Activated naive CD8-positive, alpha-beta T cell treated with anti-CD3 and anti-CD28 coated beads, Interleukin-2, amount 50 U/mL, for 16 hours (primary cell): ENCODE results near the gene NBPF3.
"Not testable (repeated sequence)": the region's sequence is repeated elsewhere in the genome, so short reads cannot be mapped to it uniquely, and the experiment has no call there.

ENCODE experiments used
- DNase-seq: peaks from one replicate; pipeline ENCODE4 v3.0.0-alpha.2; 2020; ENCODE audit warnings: low read depth, low spot score

The NBPF3 gene

GRCh38 chr1:21518774-21519455, 79.0 kb downstream of the NBPF3 start:
- DNase-seq: no peak

GRCh38 chr1:21519486-21520070, 79.6 kb downstream of the NBPF3 start:
- DNase-seq: not testable (repeated sequence)

GRCh38 chr1:21520899-21521716, 81.2 kb downstream of the NBPF3 start:
- no peak for DNase-seq

GRCh38 chr1:21521717-21522060, 81.8 kb downstream of the NBPF3 start:
- DNase-seq: no peak

- no peak for DNase-seq
Observed at GRCh38 chr1:21522525-21523038, 82.6 kb downstream of the NBPF3 start.

GRCh38 chr1:21523297-21523813, 83.4 kb downstream of the NBPF3 start:
- DNase-seq: no peak

GRCh38 chr1:21524220-21524619, 84.3 kb downstream of the NBPF3 start:
- DNase-seq: no peak

GRCh38 chr1:21524686-21525339, 84.9 kb downstream of the NBPF3 start:
- no peak for DNase-seq

GRCh38 chr1:21525340-21525717, 85.4 kb downstream of the NBPF3 start:
- DNase-seq: no peak

- DNase-seq: no peak
Observed at GRCh38 chr1:21526441-21526840, 86.5 kb downstream of the NBPF3 start.

- DNase-seq: no peak
Observed at GRCh38 chr1:21530368-21531016, 90.6 kb downstream of the NBPF3 start.

GRCh38 chr1:21531241-21531640, 91.3 kb downstream of the NBPF3 start:
- DNase-seq: no peak

- no peak for DNase-seq
Observed at GRCh38 chr1:21532496-21532895, 92.6 kb downstream of the NBPF3 start.

- no peak for DNase-seq
Observed at GRCh38 chr1:21532992-21533534, 93.1 kb downstream of the NBPF3 start.

GRCh38 chr1:21534146-21534545, 94.2 kb downstream of the NBPF3 start:
- DNase-seq: no peak
